GM12801 (cell line): ENCODE results near the gene EHD4.

Source experiments
- CTCF ChIP-seq: IDR thresholded peaks from one replicate; pipeline ENCODE4 v1.5.1; 2011; ENCODE audit warnings: control low read depth; ENCODE audit not compliant: insufficient read length; ENCODE audit errors: extremely low read depth

EHD4 gene

GRCh38 chr15:41869770-41870688 lies 102.3 kb downstream of the EHD4 start:
- no peak for TF ChIP-seq CTCF

GRCh38 chr15:41868321-41868720 lies 104.0 kb downstream of the EHD4 start:
- no peak for TF ChIP-seq CTCF

GRCh38 chr15:41866872-41867579 lies 105.3 kb downstream of the EHD4 start:
- no peak for TF ChIP-seq CTCF

GRCh38 chr15:41866263-41866703 lies 106.1 kb downstream of the EHD4 start:
- TF ChIP-seq CTCF: no peak

GRCh38 chr15:41865490-41866055 lies 106.8 kb downstream of the EHD4 start:
- TF ChIP-seq CTCF: no peak

- TF ChIP-seq CTCF: no peak
Observed at GRCh38 chr15:41862515-41863116, 109.7 kb downstream of the EHD4 start.

- no peak for TF ChIP-seq CTCF
Observed at GRCh38 chr15:41861736-41862356, 110.5 kb downstream of the EHD4 start.
